ENCODE measurements around the gene KIF18B.
A peak's percentile ranks its signal among the peaks of the same experiment; 100 is the strongest.
"Not testable (repeated sequence)": the region's sequence is repeated elsewhere in the genome, so short reads cannot be mapped to it uniquely, and the experiment has no call there.

KIF18B gene

DNA sequence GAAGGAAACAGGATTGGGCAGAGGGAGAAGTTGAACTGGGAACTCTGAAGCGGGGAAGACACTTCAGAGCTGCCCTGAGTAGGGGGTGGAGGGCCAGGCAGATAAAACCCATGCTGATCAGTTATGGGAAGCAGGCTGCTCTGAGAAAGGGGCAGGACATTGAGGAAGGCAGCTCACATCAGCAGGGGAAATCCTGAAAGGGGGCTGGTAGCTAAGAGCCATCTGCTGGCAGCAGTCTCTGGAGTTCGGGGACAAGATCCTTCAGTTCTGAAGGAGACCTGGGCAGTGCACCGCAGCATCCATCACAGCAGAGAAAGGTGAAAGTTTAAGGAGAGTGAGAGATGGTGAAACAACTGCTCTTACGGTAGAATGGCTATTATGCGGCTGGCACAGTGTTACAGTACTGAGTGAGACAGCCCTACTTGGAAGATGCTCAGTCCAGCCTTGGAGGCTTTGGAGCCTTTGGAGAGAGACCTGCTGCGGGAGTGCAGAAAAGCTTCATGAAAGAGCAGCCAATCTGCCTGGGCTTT lies 5.4 kb upstream of the KIF18B start:
- POLR2A ChIA-PET = no interaction called here
- Histone ChIP-seq H3K9me3 (ENCODE audit: control extremely low read depth in 1 of 5, control insufficient read depth in 4 of 5, insufficient read depth in 2 of 5, low read depth in 1 of 5, low read length in 4 of 5) (no peaks in the 10 kb centered on the region), H3K4me1 (ENCODE audit: control extremely low read depth in 1 of 4, control insufficient read depth in 4 of 4, insufficient read depth in 4 of 4, low read length in 3 of 4) (peaks cover 0 to 4% (median 3%) of the 10 kb centered on the region in 4 experiments), H3K36me3 (ENCODE audit: control insufficient read depth in 4 of 4, insufficient read depth in 4 of 4, low read length in 3 of 4) (no peaks in the 10 kb centered on the region), H3K27me3 (replicated peaks in 2 of 5; ENCODE audit: control insufficient read depth in 4 of 5, insufficient read depth in 5 of 5, low read length in 4 of 5) (peaks cover 0 to 23% (median 19%) of the 10 kb centered on the region in 5 experiments), H3K27ac (ENCODE audit: insufficient read depth in 1 of 2, low read depth in 1 of 2, low read length in 2 of 2, poor library complexity in 1 of 2, severe bottlenecking in 2 of 2) (no peak overlapping the region), H3K4me3 (ENCODE audit: control insufficient read depth in 1 of 7, extremely low read depth in 1 of 7, insufficient read depth in 4 of 7, low read depth in 2 of 7, low read length in 6 of 7) (no peak overlapping the region)
- no peak for DNase-seq
- 89% methylated on average over 5 of the region's 6 CpGs for WGBS (ENCODE audit: insufficient coverage)
- CTCF ChIA-PET = interaction anchor here (1.1 to 1.5 kb wide), 4 partner anchors 14 to 66 kb away, joined by 3 to 4 read pairs (median 3); no protein-coding TSS in a partner anchor

DNA sequence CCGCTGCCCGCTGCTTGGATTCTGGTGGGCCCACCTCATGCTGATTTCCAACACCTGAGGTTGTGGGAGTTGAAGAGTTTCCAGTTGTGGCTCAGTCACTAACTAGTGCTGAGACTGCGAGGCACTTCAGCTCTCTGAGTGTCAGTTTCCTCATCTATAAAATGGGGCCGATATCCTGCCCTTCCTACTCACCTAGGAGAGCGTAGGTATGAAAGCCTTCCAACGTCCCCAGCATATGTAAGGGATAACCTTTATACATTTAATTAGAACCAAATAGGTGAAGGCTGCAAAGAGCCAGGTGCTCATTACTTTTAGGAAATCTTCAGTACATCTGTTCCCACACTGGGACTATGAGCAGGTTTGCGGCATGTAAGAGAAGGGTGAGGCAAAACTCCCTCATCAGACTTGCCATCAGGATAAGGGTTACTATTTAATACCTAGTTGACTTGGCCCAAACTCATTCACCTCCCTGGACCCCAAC lies 782 bp upstream of the KIF18B start:
- DNase-seq = no peak
- no peaks in the 10 kb centered on the region for H3K9me3 ChIP-seq (ENCODE audit: control extremely low read depth in 1 of 5, control insufficient read depth in 4 of 5, insufficient read depth in 2 of 5, low read depth in 1 of 5, low read length in 4 of 5)
- H3K4me1 ChIP-seq (ENCODE audit: control extremely low read depth in 1 of 4, control insufficient read depth in 4 of 4, insufficient read depth in 4 of 4, low read length in 3 of 4) = peaks cover 7 to 18% (median 16%) of the 10 kb centered on the region in 4 experiments
- WGBS (ENCODE audit: insufficient coverage) = 64% methylated on average over 4 of the region's 7 CpGs
- H3K27ac ChIP-seq (ENCODE audit: insufficient read depth in 1 of 2, low read depth in 1 of 2, low read length in 2 of 2, poor library complexity in 1 of 2, severe bottlenecking in 2 of 2) = peak overlapping the region in 1 of 2 experiments; percentile 71
- peaks cover 0 to 3% (median 0%) of the 10 kb centered on the region in 4 experiments for H3K36me3 ChIP-seq (ENCODE audit: control insufficient read depth in 4 of 4, insufficient read depth in 4 of 4, low read length in 3 of 4)
- ChIA-PET CTCF (interaction anchor here (1.4 kb wide), 1 partner anchor 21 kb away, joined by 4 read pairs; no protein-coding TSS in a partner anchor), POLR2A (no interaction called here)
- H3K4me3 ChIP-seq (ENCODE audit: control insufficient read depth in 1 of 7, extremely low read depth in 1 of 7, insufficient read depth in 4 of 7, low read depth in 2 of 7, low read length in 6 of 7) = peak overlapping the region; percentile 75 to 96 (median 90)
- H3K27me3 ChIP-seq (replicated peaks in 2 of 5; ENCODE audit: control insufficient read depth in 4 of 5, insufficient read depth in 5 of 5, low read length in 4 of 5) = peaks cover 0 to 4% (median 0%) of the 10 kb centered on the region in 5 experiments

DNA sequence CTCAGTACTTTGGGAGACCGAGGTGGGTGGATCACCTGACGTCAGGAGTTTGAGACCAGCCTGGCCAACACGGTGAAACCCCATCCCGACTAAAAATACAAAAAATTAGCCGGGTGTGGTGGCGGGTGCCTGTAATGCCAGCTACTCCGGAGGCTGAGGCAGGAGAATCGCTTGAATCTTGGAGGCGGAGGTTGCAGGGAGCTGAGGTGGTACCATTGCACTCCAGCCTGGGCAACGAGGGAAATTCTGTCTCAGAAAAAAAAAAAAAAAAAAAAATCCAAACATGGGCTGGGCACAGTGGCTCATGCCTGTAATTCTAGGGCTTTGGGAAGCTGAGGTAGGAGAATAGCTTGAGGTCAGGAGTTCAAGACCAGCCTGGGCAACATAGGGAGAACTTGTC lies 1.9 kb downstream of the KIF18B start:
- H3K9me3 ChIP-seq (ENCODE audit: control extremely low read depth in 1 of 5, control insufficient read depth in 4 of 5, insufficient read depth in 2 of 5, low read depth in 1 of 5, low read length in 4 of 5); POLR2A ChIA-PET; DNase-seq; CTCF ChIA-PET; H3K4me3 ChIP-seq (ENCODE audit: control insufficient read depth in 1 of 7, extremely low read depth in 1 of 7, insufficient read depth in 4 of 7, low read depth in 2 of 7, low read length in 6 of 7); H3K27ac ChIP-seq (ENCODE audit: insufficient read depth in 1 of 2, low read depth in 1 of 2, low read length in 2 of 2, poor library complexity in 1 of 2, severe bottlenecking in 2 of 2); H3K27me3 ChIP-seq (replicated peaks in 2 of 5; ENCODE audit: control insufficient read depth in 4 of 5, insufficient read depth in 5 of 5, low read length in 4 of 5): not testable (repeated sequence)
- WGBS (ENCODE audit: insufficient coverage) = 98% methylated on average over 8 of the region's 10 CpGs
- H3K4me1 ChIP-seq (ENCODE audit: control extremely low read depth in 1 of 4, control insufficient read depth in 4 of 4, insufficient read depth in 4 of 4, low read length in 3 of 4) = peaks cover 7 to 18% (median 16%) of the 10 kb centered on the region in 4 experiments
- H3K36me3 ChIP-seq (ENCODE audit: control insufficient read depth in 4 of 4, insufficient read depth in 4 of 4, low read length in 3 of 4) = peaks cover 0 to 13% (median 4%) of the 10 kb centered on the region in 4 experiments

DNA sequence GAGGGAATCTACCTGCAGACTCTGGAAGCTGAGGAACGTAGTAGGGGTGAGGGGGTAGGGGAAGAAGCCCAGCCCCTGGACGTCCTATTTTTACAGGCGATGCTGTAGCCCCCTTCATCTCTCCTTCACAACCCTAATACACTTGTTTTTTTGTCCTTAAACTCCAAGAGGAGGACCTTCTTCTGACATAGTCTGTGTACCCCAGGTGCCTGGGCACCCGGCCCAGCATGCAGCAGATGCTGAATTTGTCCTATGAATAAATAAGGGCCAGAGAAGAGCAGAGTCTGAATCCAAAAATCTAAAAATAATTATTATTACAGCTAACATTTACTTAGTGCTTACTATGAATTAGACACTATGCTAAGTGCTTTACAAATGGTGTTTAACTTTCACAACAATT lies 5.1 kb downstream of the KIF18B start:
- WGBS (ENCODE audit: insufficient coverage) = no CpG with 5 or more reads among the region's 4 CpGs
- Histone ChIP-seq H3K36me3 (ENCODE audit: control insufficient read depth in 4 of 4, insufficient read depth in 4 of 4, low read length in 3 of 4) (peaks cover 2 to 17% (median 7%) of the 10 kb centered on the region in 4 experiments), H3K4me1 (ENCODE audit: control extremely low read depth in 1 of 4, control insufficient read depth in 4 of 4, insufficient read depth in 4 of 4, low read length in 3 of 4) (peaks cover 7 to 13% (median 10%) of the 10 kb centered on the region in 4 experiments), H3K4me3 (ENCODE audit: control insufficient read depth in 1 of 7, extremely low read depth in 1 of 7, insufficient read depth in 4 of 7, low read depth in 2 of 7, low read length in 6 of 7) (no peak overlapping the region), H3K27me3 (replicated peaks in 2 of 5; ENCODE audit: control insufficient read depth in 4 of 5, insufficient read depth in 5 of 5, low read length in 4 of 5) (no peaks in the 10 kb centered on the region), H3K27ac (ENCODE audit: insufficient read depth in 1 of 2, low read depth in 1 of 2, low read length in 2 of 2, poor library complexity in 1 of 2, severe bottlenecking in 2 of 2) (no peak overlapping the region), H3K9me3 (ENCODE audit: control extremely low read depth in 1 of 5, control insufficient read depth in 4 of 5, insufficient read depth in 2 of 5, low read depth in 1 of 5, low read length in 4 of 5) (peaks cover 0 to 4% (median 0%) of the 10 kb centered on the region in 5 experiments)
- CTCF ChIA-PET = interaction anchor here (1.1 kb wide), 1 partner anchor 22 kb away, joined by 4 read pairs; no protein-coding TSS in a partner anchor
- DNase-seq = no peak
- POLR2A ChIA-PET = no interaction called here

DNA sequence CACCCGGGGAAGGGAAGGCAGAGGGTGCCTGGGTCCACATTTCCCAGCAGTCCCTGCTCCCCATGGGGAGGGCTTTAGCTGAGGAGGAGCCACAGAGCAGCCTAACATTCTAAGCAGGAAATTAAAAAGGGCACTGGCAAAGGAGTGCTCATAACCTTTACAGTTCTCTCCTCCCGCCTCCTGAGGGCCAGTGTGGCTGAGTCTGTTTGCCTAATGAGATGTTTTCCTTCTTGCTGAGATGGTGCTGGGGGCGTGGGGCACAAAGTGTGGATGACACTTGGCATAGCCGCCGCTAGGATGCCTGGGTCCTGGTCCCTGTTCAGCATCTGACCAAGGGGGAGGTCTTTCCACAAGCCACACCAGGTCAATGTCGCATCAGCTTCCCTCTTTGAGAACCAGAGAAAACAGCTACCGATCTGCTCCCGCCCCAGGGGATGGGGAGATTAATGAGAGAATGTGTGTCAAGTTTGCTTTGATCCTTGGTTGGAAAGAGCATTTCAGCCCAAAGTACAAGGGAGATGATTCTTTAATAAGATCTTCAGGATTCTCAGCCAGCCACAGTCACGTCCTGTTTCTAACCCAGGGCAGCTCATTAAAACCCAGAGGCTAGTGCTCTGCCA lies 5.8 kb downstream of the KIF18B start:
- Histone ChIP-seq H3K4me1 (ENCODE audit: control extremely low read depth in 1 of 4, control insufficient read depth in 4 of 4, insufficient read depth in 4 of 4, low read length in 3 of 4) (peaks cover 4 to 7% (median 7%) of the 10 kb centered on the region in 4 experiments), H3K9me3 (ENCODE audit: control extremely low read depth in 1 of 5, control insufficient read depth in 4 of 5, insufficient read depth in 2 of 5, low read depth in 1 of 5, low read length in 4 of 5) (peaks cover 0 to 4% (median 0%) of the 10 kb centered on the region in 5 experiments), H3K27ac (ENCODE audit: insufficient read depth in 1 of 2, low read depth in 1 of 2, low read length in 2 of 2, poor library complexity in 1 of 2, severe bottlenecking in 2 of 2) (no peak overlapping the region), H3K4me3 (ENCODE audit: control insufficient read depth in 1 of 7, extremely low read depth in 1 of 7, insufficient read depth in 4 of 7, low read depth in 2 of 7, low read length in 6 of 7) (no peak overlapping the region), H3K27me3 (replicated peaks in 2 of 5; ENCODE audit: control insufficient read depth in 4 of 5, insufficient read depth in 5 of 5, low read length in 4 of 5) (no peaks in the 10 kb centered on the region), H3K36me3 (ENCODE audit: control insufficient read depth in 4 of 4, insufficient read depth in 4 of 4, low read length in 3 of 4) (peaks cover 2 to 17% (median 7%) of the 10 kb centered on the region in 4 experiments)
- DNase-seq = no peak
- CTCF ChIA-PET = interaction anchor here (1.1 kb wide), 1 partner anchor 22 kb away, joined by 4 read pairs; no protein-coding TSS in a partner anchor
- POLR2A ChIA-PET = no interaction called here
- 98% methylated on average over 5 of the region's 9 CpGs for WGBS (ENCODE audit: insufficient coverage)

DNA sequence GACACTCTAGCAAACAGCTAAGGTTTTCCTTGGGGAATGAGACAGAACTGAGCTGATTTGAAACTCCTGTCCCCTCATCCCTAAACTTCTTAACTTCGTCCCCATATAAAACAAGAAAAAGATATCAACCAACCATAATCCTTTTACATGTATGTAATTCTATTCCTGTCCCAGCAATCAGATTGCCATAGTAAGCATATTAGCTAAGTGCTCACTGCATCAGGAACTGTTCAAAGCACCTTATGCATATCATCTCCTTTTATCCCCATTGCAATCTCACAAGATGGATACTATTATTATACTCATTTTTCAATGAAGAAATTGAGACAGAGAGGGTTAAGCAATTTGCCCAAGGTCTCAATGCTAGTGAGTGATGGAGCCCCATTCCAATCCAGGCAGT lies 6.8 kb downstream of the KIF18B start:
- WGBS (ENCODE audit: insufficient coverage) = 100% methylated on average over 1 of the region's 1 CpG
- Histone ChIP-seq H3K4me3 (ENCODE audit: control insufficient read depth in 1 of 7, extremely low read depth in 1 of 7, insufficient read depth in 4 of 7, low read depth in 2 of 7, low read length in 6 of 7) (no peak overlapping the region), H3K27me3 (replicated peaks in 2 of 5; ENCODE audit: control insufficient read depth in 4 of 5, insufficient read depth in 5 of 5, low read length in 4 of 5) (no peaks in the 10 kb centered on the region), H3K9me3 (ENCODE audit: control extremely low read depth in 1 of 5, control insufficient read depth in 4 of 5, insufficient read depth in 2 of 5, low read depth in 1 of 5, low read length in 4 of 5) (peaks cover 0 to 4% (median 0%) of the 10 kb centered on the region in 5 experiments), H3K4me1 (ENCODE audit: control extremely low read depth in 1 of 4, control insufficient read depth in 4 of 4, insufficient read depth in 4 of 4, low read length in 3 of 4) (no peaks in the 10 kb centered on the region), H3K36me3 (ENCODE audit: control insufficient read depth in 4 of 4, insufficient read depth in 4 of 4, low read length in 3 of 4) (peaks cover 2 to 23% (median 10%) of the 10 kb centered on the region in 4 experiments), H3K27ac (ENCODE audit: insufficient read depth in 1 of 2, low read depth in 1 of 2, low read length in 2 of 2, poor library complexity in 1 of 2, severe bottlenecking in 2 of 2) (no peak overlapping the region)
- POLR2A ChIA-PET = no interaction called here
- DNase-seq = no peak
- CTCF ChIA-PET = interaction anchor here (1.2 to 1.9 kb wide), 3 partner anchors 20 to 81 kb away, joined by 3 to 10 read pairs (median 5); no protein-coding TSS in a partner anchor

DNA sequence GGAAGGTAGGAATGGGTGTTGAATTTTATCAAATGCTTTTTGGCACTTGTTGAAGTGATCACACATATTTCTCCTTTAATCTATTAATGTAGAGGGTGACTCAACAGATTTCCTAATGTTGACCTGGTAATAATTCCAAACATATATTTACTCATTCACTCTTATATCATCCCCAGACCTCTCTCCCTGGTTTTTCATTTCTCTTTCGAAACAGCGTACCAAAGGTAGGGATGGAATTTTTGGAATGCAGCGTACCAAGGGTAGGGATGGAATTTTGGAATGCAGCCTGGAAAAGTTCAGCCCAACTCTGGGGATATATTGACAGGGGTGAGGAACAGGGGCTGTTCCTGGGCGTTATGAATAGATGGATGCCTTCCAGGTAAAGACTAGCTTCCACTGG lies 7.3 kb downstream of the KIF18B start:
- WGBS (ENCODE audit: insufficient coverage) = 97% methylated on average over 4 of the region's 4 CpGs
- no peak for DNase-seq

More for the DNA sequence above, 7.3 kb downstream of the KIF18B start:
- Histone ChIP-seq H3K27ac (ENCODE audit: insufficient read depth in 1 of 2, low read depth in 1 of 2, low read length in 2 of 2, poor library complexity in 1 of 2, severe bottlenecking in 2 of 2) (no peak overlapping the region), H3K36me3 (ENCODE audit: control insufficient read depth in 4 of 4, insufficient read depth in 4 of 4, low read length in 3 of 4) (peaks cover 2 to 27% (median 15%) of the 10 kb centered on the region in 4 experiments), H3K27me3 (replicated peaks in 2 of 5; ENCODE audit: control insufficient read depth in 4 of 5, insufficient read depth in 5 of 5, low read length in 4 of 5) (no peaks in the 10 kb centered on the region), H3K9me3 (ENCODE audit: control extremely low read depth in 1 of 5, control insufficient read depth in 4 of 5, insufficient read depth in 2 of 5, low read depth in 1 of 5, low read length in 4 of 5) (peaks cover 0 to 4% (median 0%) of the 10 kb centered on the region in 5 experiments), H3K4me3 (ENCODE audit: control insufficient read depth in 1 of 7, extremely low read depth in 1 of 7, insufficient read depth in 4 of 7, low read depth in 2 of 7, low read length in 6 of 7) (no peak overlapping the region), H3K4me1 (ENCODE audit: control extremely low read depth in 1 of 4, control insufficient read depth in 4 of 4, insufficient read depth in 4 of 4, low read length in 3 of 4) (no peaks in the 10 kb centered on the region)
- ChIA-PET POLR2A (no interaction called here), CTCF (interaction anchor here (1.2 to 1.9 kb wide), 3 partner anchors 20 to 82 kb away, joined by 3 to 10 read pairs (median 5); no protein-coding TSS in a partner anchor)

Data from common myeloid progenitor, CD34-positive (primary cell).